Left forelimb (tissue), 1 donor: ENCODE measurements around the gene CREB3L1.

Source experiments
- DNase-seq: peaks from one replicate; pipeline ENCODE4 v3.0.0-alpha.2; 2018; ENCODE audit warnings: low spot score

CREB3L1 gene, protein sequence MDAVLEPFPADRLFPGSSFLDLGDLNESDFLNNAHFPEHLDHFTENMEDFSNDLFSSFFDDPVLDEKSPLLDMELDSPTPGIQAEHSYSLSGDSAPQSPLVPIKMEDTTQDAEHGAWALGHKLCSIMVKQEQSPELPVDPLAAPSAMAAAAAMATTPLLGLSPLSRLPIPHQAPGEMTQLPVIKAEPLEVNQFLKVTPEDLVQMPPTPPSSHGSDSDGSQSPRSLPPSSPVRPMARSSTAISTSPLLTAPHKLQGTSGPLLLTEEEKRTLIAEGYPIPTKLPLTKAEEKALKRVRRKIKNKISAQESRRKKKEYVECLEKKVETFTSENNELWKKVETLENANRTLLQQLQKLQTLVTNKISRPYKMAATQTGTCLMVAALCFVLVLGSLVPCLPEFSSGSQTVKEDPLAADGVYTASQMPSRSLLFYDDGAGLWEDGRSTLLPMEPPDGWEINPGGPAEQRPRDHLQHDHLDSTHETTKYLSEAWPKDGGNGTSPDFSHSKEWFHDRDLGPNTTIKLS

DNA sequence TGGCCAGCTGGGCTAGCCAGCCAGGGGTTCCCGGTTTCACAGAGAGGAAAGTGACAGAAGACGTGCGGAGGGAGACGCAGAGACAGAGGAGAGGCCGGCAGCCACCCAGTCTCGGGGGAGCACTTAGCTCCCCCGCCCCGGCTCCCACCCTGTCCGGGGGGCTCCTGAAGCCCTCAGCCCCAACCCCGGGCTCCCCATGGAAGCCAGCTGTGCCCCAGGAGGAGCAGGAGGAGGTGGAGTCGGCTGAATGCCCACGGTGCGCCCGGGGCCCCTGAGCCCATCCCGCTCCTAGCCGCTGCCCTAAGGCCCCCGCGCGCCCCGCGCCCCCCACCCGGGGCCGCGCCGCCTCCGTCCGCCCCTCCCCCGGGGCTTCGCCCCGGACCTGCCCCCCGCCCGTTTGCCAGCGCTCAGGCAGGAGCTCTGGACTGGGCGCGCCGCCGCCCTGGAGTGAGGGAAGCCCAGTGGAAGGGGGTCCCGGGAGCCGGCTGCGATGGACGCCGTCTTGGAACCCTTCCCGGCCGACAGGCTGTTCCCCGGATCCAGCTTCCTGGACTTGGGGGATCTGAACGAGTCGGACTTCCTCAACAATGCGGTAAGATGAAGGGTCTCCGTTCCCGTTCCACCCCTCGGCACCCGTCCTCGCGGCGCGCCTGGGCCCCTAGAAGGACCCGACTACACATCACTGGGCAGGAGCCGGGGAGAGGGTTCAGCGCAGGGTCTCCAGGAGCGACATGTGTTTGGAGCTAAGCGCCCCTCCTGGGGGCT, at the start of gene CREB3L1:
Gene CREB3L1 (plus strand): TSS at position 41 of the 765 bp plus-strand sequence. CDS start 450 bp downstream, at position 491.
- no peak for DNase-seq

DNA sequence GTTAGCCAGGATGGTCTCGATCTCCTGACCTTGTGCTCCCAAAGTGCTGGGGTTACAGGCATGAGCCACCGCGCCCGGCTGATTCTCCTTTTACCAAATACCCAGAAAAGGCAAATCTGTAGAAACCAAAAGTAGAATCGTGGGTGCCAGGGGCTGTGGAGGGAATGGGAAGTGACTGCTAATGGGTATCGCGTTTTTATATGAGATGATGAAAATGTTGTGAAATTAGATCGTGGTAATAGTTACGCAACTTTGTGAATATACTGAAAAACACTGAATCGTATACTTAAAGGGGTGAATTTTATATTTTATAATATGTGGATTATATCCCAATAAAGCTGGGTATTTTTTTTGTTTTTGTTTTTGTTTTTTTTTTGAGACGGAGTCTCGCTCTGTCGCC, 48.2 kb upstream of the CREB3L1 start:
- no peak for DNase-seq

DNA sequence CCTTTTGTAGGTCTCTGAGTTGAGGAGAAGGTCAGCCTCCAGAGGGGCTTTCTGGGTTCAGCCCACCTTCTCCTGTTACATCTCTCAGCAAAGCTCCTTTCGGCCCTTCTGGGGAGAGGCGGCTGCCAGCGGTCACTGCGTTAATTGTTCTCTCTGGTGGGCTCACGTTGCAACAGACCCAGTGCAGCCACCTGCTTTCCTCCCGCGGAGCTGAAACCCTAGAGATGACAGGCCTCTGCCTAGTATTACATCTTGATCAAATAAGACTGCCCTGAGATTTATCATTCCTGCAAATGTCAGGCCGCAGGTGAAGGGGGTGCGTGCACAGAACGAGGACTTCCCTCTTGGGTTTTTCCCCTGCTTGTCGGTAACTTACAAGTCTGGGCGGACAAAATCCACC, 43.2 kb upstream of the CREB3L1 start:
- DNase-seq = no peak

DNA sequence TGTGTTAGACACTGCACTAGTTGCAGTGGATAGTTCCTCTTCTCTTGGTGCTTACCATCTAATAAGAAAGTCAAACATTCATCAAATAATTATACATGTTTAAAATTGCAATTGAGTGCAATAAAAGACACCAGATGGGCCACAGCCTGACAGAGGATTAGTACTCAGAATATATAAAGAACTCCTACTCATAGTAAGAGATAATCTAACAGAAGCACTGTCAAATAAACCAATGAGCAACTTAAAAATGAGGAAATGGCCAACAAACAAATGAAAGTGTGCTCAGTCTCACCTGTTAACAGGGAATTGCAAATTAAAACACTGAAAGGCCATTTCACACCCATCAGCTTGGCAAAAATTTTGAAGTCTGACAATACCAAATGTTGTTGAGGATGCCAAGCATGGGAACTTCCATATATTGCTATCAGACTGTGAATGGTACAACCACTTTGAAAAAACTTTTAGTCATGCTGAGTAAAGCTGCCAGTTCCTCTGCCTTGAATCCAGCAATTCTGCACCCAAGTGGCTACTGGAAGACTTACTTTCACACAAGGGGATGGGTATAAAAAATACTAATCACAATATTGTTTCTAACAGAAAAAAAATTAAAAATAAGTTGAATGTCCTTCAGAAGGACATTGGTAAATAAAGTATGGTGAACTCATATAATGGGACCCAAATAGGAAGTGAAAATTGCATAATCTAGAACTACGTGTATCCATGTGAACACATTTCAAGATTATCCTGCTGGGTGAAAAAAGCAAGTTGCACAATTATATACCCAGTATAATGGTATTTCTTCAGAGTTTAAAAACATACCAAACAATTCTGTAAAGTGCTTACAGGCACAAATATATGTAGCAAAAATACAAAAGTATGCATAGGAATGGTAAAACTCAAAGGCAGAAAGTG, 41.4 kb upstream of the CREB3L1 start:
- DNase-seq = no peak

DNA sequence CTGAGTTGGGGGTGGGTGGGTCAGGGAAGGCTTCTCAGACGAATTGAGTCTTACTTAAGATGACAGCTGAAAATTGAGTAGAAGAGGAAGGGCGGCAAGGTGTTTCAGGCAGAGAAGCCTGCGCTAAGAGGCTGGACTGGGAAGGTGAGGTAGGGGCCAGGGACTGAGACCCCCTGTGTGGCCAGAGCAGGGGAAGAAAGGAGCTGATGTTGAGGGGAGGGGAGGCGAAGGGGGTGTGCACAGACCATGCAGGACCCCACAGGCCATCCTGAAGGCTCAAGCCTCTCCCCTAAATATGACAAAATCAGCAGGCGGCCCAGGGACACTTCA, 40.6 kb upstream of the CREB3L1 start:
- DNase-seq = no peak

DNA sequence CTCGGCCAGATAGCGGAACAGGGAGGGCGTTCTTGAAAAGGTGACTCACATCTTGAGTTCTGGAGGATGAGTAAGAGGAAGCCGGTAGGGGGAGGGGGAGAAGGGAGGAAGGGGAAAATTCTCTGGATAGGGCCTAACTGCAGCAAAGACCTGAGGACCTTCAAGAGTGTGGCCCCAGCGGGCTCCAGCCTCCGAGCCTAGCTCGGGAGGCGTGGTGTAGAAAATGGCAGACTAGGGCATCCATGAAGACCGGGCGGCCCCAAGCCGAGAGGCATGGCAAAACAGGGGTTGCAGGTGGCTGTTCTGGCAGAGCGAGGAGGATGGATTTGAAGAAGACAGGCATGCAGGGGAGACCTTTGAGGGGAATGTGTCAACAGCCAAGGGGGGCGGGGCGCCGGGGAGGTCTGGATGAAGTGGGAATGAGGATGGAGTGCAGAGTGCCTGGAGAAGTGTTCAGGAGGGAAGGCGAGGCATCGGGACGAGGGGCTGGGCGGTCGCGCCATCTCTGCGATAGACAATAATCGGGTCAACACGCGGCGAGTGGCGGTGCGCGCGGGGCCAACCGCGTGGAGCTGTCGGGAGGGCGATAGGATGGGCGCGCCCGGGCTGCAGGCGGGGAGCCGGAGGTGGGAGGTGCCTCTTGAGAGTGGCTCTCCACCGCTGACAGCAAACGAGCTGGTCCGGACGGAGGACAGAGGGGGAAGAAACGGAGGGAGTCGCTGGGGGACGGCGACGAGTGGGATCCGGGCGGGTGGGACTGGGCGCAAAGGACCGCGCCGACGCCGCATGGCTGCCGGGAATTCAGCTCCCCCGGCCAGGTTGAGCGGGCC, 40.0 kb upstream of the CREB3L1 start:
- DNase-seq = peak; percentile 77

DNA sequence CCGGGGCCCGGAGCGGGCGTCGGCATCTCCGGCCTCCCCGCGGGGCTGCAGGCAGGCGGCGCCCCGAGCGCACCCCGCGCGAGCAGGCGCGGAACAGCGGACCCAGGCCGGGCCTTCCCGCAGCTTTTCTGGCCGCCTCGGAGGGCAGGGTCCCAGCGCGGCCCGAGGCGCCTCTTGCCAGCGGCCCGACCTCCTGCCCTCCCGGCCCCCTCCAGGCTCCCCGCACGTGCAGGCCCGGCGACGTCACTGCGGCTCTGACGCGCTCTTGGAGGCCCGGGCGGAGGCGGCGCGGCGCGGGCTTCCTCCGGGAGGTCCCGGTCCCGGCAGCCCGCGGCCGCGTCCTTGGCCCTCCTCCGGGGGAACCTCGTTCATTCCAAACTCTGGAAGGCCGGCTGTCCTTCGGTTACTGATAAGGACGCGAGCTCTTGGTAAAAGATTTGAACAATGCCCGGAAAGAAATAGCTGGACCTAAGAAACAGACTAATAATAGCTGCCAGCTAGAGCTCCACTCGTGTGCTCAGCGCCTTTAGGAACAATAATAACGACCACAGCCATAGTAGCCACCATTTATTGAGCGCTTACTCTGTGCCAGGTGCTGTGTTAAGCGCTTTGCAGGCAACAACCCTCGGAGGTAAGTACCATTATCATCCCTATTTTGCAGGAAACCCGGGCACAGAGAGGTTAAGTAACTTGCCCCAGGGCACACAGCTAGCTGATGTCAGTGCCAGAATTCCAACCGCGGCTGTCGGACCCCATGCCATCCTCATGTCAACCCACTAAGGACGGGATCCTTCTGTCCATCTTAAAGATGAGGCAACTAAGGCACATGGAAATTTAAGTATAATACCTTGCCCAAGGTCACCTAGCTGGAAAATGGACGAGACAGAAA, 39.1 kb upstream of the CREB3L1 start:
- peak; percentile 83 for DNase-seq

DNA sequence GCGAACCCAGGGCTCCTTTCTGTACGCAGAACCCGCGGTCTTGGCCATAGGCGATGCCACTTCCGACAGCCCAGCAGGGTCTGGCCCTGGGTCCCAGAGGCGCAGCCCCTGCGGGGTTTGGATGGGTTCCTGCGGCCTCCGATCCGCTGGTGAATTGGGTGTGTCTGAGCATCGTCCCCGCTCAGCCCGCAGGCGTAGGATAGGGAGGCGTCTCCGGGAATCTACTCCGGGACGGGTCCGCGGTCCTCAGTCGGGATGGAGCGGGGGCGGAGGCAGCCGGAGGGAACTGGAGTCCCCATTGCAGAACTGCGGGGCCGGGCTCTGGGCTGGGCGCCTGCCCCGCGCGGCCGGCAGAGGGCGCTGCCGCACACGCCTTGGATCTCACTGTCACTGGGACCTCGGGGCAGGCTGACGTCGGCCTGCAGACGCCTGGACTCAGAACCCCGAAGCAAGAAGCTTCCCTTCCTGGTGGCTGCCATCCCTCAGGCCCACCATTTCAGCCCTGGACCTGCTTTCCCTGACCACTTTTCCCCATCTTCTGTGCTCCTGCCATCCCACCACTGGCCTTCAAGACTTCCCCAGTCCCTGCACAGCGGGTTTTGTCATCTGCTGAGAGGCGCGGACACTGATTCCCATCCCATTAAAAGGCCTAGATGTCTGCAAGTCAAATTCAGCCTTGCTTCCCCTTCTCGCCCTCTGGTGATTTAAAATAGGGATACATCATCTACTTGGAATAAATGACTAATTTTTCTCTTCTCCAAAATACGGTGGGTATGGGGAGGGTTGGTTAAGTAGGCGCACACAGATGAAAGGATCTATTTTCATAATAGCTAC, 38.3 kb upstream of the CREB3L1 start:
- peak; percentile 95 for DNase-seq

DNA sequence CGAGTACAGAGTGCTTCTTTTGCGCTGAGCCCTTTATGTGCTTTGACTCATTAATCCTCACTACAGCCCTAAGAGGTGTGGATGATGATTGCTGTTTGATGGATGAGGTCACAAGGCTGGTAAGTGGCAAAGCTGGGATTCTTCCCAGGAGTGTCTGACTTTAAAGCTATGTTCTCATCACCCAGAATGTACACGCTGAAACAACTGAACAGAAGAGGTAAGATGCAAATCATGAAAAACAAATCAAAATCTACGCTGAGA, 37.7 kb upstream of the CREB3L1 start:
- DNase-seq = no peak

DNA sequence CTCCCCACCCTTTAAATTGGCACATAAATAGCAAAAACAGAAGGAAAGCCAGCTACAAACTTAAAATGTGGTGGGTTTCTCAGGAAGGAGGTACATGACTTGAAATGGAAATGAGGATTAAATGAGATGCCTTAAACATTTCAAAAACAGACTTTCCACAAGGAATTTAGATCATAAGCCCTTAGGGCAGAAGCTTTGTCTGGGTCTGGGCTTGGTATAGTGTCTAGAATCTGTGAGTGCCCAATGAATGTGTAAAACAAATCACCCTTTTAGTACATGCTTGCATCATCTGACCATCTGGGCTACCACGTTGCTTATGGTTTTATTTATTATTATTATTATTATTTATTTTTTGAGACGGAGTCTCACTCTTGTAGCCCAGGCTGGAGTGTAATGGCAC, 37.1 kb upstream of the CREB3L1 start:
- no peak for DNase-seq

DNA sequence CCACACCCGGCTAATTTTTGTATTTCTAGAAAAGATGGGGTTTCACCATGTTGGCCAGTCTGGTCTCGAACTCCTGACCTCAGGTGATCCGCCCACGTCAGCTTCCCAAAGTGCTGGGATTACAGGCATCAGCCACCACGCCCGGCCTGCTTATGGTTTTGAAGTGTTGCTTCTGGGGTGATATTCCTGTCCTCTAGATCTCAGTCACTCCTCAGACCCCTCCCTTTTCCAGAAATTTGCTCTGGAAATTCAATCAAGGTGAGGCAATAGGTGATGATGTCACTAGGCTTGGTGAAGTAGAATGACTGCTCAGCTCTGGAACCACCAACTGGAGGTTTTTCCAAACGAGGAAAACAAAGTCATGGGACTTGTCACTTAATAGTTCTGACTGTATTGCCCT, 36.6 kb upstream of the CREB3L1 start:
- no peak for DNase-seq

DNA sequence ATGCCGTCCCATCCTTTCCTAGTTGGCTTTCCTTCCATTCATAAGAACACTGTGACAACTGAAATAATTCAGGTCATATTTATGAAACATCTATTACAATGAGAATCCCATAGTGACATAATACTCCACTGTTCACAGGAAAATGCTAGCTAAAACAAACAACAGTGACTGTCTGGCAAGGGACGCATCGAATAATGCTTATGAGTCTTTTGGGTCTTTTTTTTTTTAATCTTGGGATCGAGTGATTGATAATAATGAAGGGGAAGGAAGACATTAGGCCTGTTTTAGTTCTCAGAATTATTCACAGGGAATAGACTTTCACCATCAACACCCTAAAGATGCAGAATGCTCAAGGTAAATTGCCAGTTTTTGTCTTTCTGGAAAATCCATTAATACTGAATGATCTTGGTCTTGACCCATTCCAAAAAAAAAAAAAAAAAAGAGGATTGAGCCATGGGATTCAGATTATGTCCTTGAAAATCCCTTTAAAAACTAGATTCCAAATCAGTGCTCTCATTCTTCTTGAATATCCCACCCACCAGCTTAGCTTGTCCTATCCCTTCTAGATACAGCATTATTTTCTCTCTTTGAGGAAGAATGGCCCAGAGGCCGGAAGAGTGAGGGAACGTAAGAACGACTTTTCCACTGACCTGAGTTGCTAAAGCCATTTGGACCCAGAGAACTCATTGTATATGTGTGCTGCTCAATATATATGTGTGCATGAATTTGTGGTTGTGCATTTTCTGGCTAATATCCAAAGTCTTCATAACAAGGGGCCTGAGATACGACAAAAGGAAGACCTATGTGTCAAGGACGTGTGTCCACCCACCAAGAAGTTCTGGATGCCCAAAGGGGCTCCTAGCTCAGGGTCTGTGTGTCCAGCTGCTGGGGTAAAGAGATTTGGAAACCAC, 35.2 kb upstream of the CREB3L1 start:
- no peak for DNase-seq

DNA sequence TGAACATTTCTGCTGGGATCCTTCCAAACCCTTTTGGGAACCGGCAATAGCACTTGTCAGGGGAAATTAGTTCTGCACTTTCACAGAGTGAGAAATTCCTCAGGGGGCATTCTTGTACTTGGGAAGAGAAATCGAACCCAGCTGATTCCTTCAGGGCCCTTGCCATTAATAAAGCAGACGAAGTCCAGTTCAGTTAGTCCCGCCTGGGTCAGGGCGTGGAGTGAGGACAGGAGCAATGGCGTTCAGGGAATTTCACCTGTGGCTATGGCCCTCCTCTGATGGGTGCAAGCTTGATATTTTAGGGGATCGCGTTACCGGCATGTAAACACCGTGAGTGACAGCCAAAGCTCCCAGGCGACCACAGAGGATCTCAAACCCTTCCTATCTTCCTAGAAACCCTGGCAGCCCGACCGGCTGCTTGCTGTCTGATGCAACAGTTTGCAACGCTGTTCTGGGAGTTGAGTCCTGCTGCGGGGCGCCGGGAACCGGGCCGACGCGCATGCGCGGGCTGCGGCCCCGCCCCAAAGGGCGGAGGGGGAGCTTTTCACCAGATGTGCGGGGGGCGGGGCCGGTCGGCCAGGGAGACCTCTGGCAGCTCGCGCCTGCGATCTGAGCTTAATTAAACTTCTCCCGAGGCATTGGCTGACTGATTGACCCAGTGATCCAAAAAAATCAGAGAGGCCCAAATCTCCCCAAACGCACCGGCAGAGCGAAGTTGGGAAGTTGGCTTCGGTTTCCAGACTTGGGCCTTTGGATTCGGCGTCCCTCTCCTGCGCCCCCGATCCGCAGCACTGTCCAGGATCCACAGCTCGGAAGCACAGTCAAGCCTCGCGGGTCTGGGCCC, 34.3 kb upstream of the CREB3L1 start:
- DNase-seq = peak; percentile 98

DNA sequence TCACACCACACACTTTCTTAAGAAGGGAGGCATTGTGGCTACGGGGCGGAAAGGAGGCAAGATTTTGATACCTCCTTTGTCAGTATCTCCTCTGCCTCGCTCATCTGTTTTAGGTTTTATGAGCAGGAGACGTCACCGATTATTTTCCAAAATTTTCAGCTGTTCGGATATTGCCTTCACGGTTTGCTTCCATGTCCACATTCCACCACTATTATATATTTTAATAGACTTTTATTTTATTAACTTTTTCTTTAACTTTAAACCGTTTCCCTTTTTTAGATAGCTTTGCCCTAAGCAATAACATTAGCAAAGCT, 33.7 kb upstream of the CREB3L1 start:
- no peak for DNase-seq

DNA sequence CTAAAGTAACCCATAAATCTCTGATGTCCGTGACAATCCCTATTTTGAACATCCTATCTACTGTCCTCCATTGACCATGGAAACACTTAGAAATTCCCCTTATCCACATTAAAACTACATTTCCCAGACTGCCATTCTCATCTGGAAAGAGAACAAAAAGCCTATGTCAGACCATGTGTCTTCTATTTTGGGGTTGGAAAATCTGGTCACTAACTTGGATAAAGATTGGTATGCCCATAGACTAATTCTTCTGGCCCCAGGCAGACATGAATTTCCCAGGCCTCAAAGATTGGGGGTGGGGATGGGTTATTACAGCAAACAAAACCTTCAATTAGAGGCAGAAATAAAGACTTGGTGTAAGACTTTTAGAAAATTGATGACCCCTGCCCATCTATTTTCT, 30.9 kb upstream of the CREB3L1 start:
- no peak for DNase-seq

DNA sequence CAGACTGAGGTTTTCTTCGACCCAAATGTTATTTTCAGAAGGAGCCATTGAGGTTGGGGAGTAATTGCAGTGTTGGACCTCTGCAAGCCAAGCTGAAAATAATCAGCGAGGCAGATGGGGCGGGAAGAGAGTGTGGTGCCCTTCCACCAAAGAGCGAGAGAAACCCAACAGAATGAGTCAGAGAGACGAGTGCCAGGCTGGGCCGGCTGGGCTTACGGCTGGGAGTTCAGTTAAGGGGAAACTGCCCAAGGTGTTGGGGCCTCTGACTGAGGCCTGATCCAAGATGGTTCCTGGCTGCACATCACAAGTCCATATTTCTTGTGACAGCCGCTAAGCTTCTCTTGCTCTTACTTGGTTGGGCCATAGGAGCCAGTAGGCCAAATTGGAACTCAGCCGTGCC, 30.4 kb upstream of the CREB3L1 start:
- DNase-seq = no peak

DNA sequence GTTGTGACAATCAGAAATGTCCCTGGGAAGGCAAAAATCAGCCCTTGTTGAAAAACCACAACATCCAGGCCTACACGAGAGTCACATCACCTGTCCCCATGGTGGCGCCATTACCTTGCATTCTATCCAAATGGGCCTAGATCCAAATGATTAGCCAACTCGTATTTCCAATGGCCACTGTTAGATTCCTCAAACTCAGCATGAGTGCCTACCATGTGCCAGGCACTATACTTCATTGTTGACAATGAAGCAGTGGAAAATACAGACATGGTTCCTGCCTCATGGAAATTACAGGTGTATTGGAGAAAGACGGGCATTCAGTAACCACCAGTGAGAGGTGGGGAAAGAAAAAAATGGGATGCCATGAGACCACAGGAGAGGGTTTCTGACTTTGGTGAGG, 29.8 kb upstream of the CREB3L1 start:
- DNase-seq = no peak
